GM19099 (cell line): ENCODE data around the gene MCC.

Experiments
- POLR2A ChIP-seq: IDR thresholded peaks from 3 replicates; pipeline ENCODE4 v1.6.1; 2011; ENCODE audit warnings: low read depth; ENCODE audit not compliant: insufficient read length; ENCODE audit errors: extremely low read depth

The MCC gene

GRCh38 chr5:113057557-113057984, 430.7 kb downstream of the MCC start:
- no peak for TF ChIP-seq POLR2A

- TF ChIP-seq POLR2A = no peak
Measured at GRCh38 chr5:113056988-113057387, 431.3 kb downstream of the MCC start.

DNA sequence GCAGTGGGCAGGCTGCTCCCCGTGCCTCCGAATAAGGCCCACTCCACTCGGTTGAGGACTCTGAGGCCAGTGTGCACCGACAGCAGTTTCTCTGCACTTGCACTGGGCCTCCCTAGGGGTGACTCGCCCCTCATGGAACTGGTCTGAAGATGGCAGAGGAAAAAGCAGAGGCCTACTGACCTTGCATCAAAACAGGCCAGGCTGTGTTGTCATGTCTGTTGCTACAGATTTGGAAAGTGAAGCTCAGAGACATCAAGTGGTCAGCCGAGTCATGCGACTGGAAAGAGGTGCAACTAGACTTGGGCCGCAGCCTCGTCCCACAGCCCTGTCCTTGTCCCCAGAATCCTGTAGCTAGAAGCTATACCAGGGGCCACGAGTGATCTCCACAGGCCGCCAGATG, 433.4 kb downstream of the MCC start:
- TF ChIP-seq POLR2A = no peak

GRCh38 chr5:113053511-113053995, 434.7 kb downstream of the MCC start:
- TF ChIP-seq POLR2A = no peak

- TF ChIP-seq POLR2A = no peak
Measured at GRCh38 chr5:113052041-113052795, 436.0 kb downstream of the MCC start.

DNA sequence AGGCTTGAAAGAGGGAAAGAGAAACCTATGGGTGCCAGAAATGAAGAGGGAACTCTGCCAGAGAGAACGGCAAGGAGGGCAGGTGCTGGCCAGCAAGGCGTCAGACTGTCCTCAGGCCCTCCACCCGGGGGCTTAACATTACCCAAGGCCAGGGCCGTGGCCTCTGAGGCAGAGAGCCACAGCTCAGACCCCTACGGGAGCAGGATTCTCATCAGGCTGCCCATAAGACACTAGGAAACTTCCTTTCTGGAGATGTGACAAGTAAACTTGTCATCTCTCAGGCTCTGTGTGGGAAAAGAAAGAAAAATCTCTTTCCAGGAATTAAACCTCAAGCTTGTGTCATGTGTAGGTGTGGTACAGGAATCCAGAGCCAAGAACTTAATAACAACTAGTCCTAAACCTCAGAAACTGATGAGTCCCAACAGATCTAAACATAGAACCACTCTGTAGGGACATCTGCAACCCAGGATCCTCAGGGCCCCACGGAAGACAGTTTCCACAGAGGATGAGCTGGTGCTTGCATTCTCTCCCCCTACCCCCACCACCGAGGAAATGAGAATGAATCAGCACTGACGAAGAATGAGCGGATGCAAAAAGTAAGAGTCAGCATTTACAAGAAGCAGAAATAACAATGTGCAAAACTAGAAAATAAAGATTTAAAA, 437.4 kb downstream of the MCC start:
- no peak for TF ChIP-seq POLR2A

DNA sequence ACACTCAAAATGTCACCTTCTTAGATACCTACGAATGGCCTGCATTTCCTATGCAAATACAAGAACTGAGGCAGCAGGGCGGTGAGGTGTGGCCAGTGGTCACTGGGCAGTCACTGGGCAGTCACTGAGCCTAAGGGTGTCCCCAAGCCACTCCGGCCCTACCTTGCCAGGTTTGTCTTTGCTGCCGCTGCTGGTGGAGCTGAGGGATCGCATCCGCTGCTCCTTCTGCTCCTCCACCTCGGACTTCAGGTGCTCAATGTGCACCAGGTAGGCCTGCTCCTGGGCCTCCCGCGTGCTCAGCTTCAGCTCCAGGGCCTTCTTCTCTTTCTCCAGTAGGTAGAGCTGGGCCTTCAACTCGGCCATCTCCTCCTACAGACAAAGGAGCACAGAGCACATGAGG, 439.3 kb downstream of the MCC start:
- no peak for TF ChIP-seq POLR2A

DNA sequence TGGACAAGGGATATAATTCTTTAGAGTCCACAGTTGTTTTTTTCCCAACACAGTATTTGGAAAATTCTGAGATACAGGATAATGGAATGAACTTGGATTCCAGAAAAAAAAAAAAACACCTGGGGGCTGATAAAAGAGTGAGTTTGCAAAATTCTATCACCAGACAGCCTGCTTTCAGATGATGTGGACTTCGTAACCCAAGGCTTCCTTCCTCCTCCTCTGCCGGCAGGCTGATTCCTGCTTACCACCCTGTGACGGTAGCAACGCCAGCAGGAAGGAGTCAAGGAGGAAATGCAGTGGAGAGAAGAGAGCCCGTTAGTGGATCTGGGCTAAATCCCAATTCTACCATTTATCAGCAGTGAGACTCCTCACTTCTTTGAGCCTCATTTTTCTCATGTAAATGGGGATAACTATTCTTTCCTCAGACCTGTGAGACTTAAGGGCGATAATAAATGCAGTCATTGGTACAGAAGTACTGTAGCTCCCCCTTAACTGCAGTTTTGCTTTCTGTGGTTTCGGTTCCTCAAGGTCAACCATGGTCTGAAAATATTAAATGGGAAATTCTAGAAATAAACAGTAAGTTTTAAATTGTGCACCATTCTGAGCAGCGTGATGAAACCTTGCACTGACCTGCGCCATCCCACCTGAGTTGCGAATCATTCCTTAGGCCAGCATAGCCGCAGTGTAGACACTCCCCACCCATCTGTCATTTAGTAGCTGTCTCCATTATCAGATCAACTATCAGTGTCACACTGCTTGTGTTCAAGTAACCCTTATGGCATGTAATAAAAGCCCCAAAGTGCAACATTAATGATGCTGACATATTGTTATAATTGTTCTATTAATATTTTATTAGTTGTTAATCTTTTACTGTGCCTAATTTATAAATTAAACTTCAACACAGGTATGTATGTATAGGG, 440.3 kb downstream of the MCC start:
- TF ChIP-seq POLR2A = no peak

DNA sequence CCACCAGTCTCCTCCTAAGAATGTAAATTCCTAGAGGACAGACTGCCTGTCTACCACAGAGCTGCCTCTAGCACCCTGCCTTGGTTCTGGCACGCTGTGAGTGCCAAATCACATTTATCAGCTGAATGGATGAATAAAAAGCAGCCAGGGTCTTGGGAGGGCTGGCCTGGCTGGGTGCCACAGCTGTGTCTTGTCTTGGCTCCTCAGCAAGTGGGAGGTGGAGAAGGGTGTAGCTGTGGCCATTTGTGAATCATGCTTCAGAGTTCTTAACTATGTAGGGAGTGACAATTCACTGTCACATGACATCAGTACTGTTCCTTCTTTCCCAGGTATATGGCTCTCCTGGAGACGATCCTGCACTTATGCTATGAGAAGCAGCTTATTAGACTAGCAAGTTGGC, 441.0 kb downstream of the MCC start:
- TF ChIP-seq POLR2A = no peak

- no peak for TF ChIP-seq POLR2A
Measured at GRCh38 chr5:113044776-113045465, 443.3 kb downstream of the MCC start.

DNA sequence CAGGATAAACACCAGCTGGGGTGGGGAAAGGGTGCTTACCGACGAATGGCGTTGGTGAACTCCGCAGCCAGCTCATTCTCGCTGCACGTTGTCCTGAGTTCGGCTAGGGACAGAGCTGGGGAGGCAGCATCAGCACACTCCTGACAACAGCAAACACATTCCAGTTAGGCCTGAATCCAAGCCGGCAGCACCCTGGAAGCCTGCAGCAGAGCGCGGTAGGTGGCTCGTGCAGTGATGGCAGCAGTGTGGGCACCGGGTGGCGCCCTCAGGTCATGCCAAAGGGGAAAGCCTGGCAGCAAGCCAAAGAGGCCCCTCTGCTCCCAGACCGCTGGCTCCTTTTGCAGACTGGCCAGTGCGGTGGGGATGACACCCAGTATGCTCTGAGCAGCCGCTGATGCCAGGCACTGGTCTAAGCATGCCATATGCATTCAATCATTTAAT, 444.7 kb downstream of the MCC start:
- no peak for TF ChIP-seq POLR2A

DNA sequence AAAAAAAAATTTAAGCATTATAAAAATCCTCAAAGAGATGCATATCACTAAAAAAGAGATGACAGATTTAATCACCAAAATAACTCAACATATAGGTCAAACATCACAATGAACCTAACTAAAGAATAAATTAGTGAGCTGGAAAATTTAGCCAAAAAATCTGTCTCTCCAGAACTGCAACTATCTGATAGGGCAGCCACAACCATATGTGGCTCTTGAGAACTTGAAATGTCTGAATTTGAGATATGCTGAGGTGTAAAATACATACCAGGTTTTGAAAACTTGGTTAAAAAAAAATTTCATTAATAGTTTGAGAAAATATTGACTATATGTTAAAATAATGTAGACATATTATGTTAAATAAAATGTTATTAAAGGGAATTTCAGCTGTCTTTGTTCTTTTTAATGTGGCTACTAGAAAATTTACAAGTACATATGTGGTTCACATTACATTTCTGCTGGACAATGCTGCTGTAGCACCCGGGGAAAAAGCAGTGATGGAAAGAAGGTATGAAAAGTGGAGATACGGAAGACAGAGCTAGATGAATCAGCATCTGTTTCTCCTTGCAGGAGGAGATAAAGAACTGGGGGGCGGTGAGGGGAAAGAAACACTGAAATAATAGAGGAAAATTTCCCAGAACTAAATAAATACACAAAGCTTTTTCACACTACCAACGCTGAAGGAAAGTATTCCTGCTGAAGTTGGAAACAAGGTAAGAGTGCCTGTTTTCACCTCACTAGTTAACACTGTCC, 445.6 kb downstream of the MCC start:
- TF ChIP-seq POLR2A = no peak

DNA sequence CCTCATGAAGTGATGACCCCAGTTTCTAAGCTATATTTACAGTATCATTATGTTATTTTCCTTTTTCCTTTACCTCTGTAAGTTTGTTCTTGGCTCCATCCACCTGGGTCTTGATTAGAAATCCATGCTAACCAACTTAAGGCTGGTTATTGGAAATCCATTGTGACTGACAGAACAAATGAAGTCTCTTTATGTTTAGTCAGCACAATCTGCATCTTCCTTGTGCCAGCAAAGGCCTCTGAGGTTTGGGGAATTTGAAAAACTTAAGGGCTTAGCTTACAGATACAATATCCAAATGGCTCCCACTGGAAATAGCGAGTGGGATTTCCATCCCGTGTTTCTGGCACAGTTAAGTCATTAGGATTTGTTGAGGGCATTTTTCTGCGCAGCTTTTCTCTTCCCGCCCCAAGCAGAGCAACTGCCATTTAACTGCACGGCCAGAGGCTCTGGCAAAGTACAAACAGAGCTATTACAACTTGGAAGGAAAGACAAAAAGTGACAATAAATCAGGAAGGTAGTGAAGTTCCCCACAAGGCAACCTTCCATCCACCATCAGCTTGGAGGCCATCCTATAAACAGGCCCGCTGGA, 447.5 kb downstream of the MCC start:
- no peak for TF ChIP-seq POLR2A

DNA sequence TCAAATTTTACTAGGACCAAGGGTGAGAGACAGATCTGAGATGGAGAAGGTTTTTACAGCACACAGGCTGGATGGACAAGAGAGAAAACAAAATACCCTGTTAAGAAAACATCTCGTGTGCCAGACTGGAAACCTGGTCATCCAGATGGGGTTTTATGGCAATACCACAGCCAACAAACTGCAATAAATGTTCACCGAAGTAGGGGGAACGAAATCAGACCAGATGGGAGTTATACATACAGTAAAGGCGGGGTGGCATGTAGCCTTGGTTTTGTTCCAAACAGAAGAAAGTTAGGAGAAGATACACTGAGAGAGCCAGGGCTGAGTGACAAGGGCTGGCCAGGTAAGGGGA, 448.3 kb downstream of the MCC start:
- no peak for TF ChIP-seq POLR2A
